HAP-1 (cell line): ENCODE results near the gene SLCO1B1.
A peak's percentile ranks its signal among the peaks of the same experiment; 100 is the strongest.
"Not testable (repeated sequence)": the region's sequence is repeated elsewhere in the genome, so short reads cannot be mapped to it uniquely, and the experiment has no call there.

Source experiments
- DNase-seq, 2 experiments: peaks; one replicate each; pipeline ENCODE4 v3.0.0-alpha.2; 2016 to 2020; ENCODE audit warnings: low spot score in 2 of 2
- H3K27me3 ChIP-seq: fragments of 250-450 bp; sonication (Bioruptor Pico); 2 replicates; pipeline ENCODE4 v1.5.1; 2020; ENCODE audit warnings: low read depth, mild to moderate bottlenecking, moderate library complexity
- H3K36me3 ChIP-seq: fragments of 250-450 bp; sonication (Bioruptor Pico); replicated peaks from 2 replicates; pipeline ENCODE4 v1.5.1; 2020; ENCODE audit warnings: mild to moderate bottlenecking
- H3K4me1 ChIP-seq: fragments of 250-450 bp; sonication (Bioruptor Pico); 2 replicates; pipeline ENCODE4 v1.5.1; 2020; ENCODE audit warnings: mild to moderate bottlenecking
- H3K4me3 ChIP-seq: fragments of 250-450 bp; sonication (Bioruptor Pico); 2 replicates; pipeline ENCODE4 v1.5.1; 2020; ENCODE audit warnings: mild to moderate bottlenecking, moderate library complexity
- H3K9me3 ChIP-seq: fragments of 250-450 bp; sonication (Bioruptor Pico); 2 replicates; pipeline ENCODE4 v1.5.1; 2020; ENCODE audit warnings: mild to moderate bottlenecking, moderate library complexity
- in situ Hi-C: fragments of 300-500 bp; cut with MboI; formaldehyde crosslinking; loops from 3 replicates; pipeline ENCODE4 v1.14.3; 2020; ENCODE audit warnings: low sequenced_read_pairs, inconsistent platforms, mixed read lengths

Gene SLCO1B1

DNA sequence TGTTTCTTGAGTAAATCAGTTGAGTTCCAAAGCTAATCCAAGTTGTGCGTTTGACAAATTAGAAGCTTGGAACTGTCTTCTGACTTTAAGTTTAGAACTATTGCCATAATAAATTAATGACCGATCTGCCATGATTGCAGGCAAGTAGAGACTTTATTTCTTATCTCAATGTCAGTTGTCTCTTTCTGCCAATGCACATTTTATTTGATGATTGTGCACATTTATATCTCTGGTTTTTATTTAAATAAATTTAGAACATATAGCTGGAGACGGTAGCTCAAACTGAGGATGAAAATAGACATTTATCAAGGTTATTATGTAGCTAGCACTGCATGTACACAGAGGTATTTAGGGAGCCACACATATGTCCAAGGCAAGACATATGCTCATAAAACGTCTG is 34.1 kb downstream of the SLCO1B1 start:
- no peak for DNase-seq
- in situ Hi-C loops, result no loop called here

DNA sequence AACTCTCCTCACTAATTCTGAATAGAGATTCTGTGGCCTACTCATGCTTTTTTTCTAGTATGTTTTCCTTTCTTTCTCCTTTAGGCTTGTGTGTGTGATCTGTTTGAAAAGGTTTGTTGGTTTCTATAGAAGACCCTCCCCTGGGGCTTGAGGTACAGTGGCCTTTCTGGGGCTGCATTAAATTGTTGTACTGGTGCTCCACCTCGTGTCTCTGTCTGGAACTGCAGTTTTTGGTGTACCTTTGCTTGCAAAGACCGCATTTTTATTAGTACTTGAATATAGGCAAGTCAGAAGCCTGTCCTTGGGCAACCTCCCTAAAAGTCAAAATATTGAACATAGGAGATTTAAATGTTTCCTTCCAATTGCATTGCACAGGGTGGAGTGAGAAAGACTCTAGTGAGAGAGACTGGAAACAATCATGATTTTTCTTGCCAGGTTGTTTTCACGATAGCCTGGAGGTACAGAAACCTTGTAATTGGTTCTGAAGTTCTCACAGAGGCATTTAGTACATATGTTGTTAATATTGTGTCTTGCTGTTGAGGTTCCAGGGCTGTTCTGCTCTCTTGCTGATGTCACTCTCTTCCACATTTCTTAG is 39.0 kb downstream of the SLCO1B1 start:
- DNase-seq, result peak; percentile 56 to 79
- no peaks in the 10 kb centered on the region for H3K4me1 ChIP-seq
- no peaks in the 10 kb centered on the region for H3K27me3 ChIP-seq
- in situ Hi-C loops, result no loop called here
- no peaks in the 10 kb centered on the region for H3K36me3 ChIP-seq
- no peaks in the 10 kb centered on the region for H3K9me3 ChIP-seq
- no peak overlapping the region for H3K4me3 ChIP-seq

More for the DNA sequence above, 34.1 kb downstream of the SLCO1B1 start:
- H3K4me1 ChIP-seq, result no peaks in the 10 kb centered on the region
- no peaks in the 10 kb centered on the region for H3K27me3 ChIP-seq
- H3K36me3 ChIP-seq, result no peaks in the 10 kb centered on the region
- no peaks in the 10 kb centered on the region for H3K9me3 ChIP-seq
- no peak overlapping the region for H3K4me3 ChIP-seq

GRCh38 chr12:21172079-21172478 is 41.1 kb downstream of the SLCO1B1 start:
- H3K27me3 ChIP-seq, result no peaks in the 10 kb centered on the region
- DNase-seq, result no peak
- H3K4me3 ChIP-seq, result no peak overlapping the region
- H3K9me3 ChIP-seq, result no peaks in the 10 kb centered on the region
- H3K4me1 ChIP-seq, result no peaks in the 10 kb centered on the region
- H3K36me3 ChIP-seq, result no peaks in the 10 kb centered on the region
- in situ Hi-C loops, result no loop called here

- no peaks in the 10 kb centered on the region for H3K36me3 ChIP-seq
- no peak overlapping the region for H3K4me3 ChIP-seq
- in situ Hi-C loops, result no loop called here
- H3K27me3 ChIP-seq, result no peaks in the 10 kb centered on the region; the same call in 1 of the 2 replicates
- no peaks in the 10 kb centered on the region for H3K4me1 ChIP-seq
- no peak for DNase-seq
- no peaks in the 10 kb centered on the region for H3K9me3 ChIP-seq
Observed at GRCh38 chr12:21183721-21184275, 52.8 kb downstream of the SLCO1B1 start.

DNA sequence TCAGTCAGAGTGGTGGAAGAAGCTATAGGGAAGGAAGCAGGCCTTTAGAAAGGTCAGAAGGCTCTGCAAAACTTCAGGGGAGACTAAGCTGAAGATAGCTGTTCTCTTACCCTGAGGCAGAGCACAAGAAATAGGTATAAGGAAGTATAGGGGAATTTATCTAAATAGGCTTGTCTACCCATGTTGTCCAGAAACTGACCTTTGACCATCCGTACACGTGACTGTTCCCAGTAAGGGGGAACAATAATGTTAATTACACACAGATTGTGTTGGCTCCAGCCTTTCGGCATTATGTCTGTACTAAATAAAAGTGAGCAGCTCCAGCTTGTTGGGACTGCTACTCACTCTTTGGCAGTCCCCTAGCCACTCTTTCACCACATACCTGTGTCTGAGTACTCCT is 59.0 kb downstream of the SLCO1B1 start:
- no peaks in the 10 kb centered on the region for H3K9me3 ChIP-seq
- in situ Hi-C loops, result no loop called here
- no peaks in the 10 kb centered on the region for H3K4me1 ChIP-seq
- no peak for DNase-seq
- no peaks in the 10 kb centered on the region for H3K36me3 ChIP-seq
- no peaks in the 10 kb centered on the region; the same call in 1 of the 2 replicates for H3K27me3 ChIP-seq
- no peak overlapping the region for H3K4me3 ChIP-seq

GRCh38 chr12:21214433-21214832 is 83.4 kb downstream of the SLCO1B1 start:
- DNase-seq, H3K4me1 ChIP-seq, H3K27me3 ChIP-seq, H3K36me3 ChIP-seq, H3K9me3 ChIP-seq, H3K4me3 ChIP-seq, in situ Hi-C loops: not testable (repeated sequence)

DNA sequence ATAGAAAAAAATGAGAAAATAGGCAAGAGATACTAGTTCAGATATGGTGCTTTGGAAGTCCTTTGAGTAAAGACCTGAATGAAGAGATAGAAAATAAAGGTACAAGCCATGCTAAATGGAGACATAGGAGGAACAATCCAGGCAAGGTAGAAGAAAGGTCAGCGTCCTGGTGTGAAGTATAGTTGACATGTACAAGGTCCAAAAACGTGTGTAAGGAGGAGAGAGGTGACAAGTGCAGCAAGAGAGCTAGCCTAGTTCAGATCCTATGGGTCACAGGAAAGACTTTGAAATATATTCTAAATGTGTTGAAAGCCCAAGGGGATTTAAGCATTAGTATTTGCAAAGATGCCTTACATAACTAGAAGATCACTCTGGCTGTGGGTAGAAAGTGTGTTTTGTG is 88.2 kb downstream of the SLCO1B1 start:
- in situ Hi-C loops, result no loop called here
- H3K4me3 ChIP-seq, result no peak overlapping the region
- H3K9me3 ChIP-seq, result no peaks in the 10 kb centered on the region
- no peaks in the 10 kb centered on the region for H3K27me3 ChIP-seq
- H3K4me1 ChIP-seq, result no peaks in the 10 kb centered on the region
- no peaks in the 10 kb centered on the region for H3K36me3 ChIP-seq
- DNase-seq, result no peak

GRCh38 chr12:21220266-21220665 is 89.3 kb downstream of the SLCO1B1 start:
- in situ Hi-C loops, result no loop called here
- no peaks in the 10 kb centered on the region for H3K4me1 ChIP-seq
- H3K27me3 ChIP-seq, result no peaks in the 10 kb centered on the region
- DNase-seq, result no peak
- H3K36me3 ChIP-seq, result no peaks in the 10 kb centered on the region
- H3K4me3 ChIP-seq, result no peak overlapping the region
- H3K9me3 ChIP-seq, result no peaks in the 10 kb centered on the region

- no peaks in the 10 kb centered on the region for H3K9me3 ChIP-seq
- no peak overlapping the region for H3K4me3 ChIP-seq
- H3K36me3 ChIP-seq, result no peaks in the 10 kb centered on the region
- in situ Hi-C loops, result no loop called here
- H3K27me3 ChIP-seq, result no peaks in the 10 kb centered on the region
- DNase-seq, result no peak
- no peaks in the 10 kb centered on the region for H3K4me1 ChIP-seq
Observed at GRCh38 chr12:21221072-21221471, 90.1 kb downstream of the SLCO1B1 start.

- in situ Hi-C loops, result no loop called here
- Histone ChIP-seq H3K9me3 (no peaks in the 10 kb centered on the region), H3K4me1 (no peaks in the 10 kb centered on the region), H3K4me3 (no peak overlapping the region), H3K36me3 (no peaks in the 10 kb centered on the region), H3K27me3 (no peaks in the 10 kb centered on the region)
- no peak for DNase-seq
Observed at GRCh38 chr12:21221778-21222177, 90.8 kb downstream of the SLCO1B1 start.

GRCh38 chr12:21223930-21224329 is 92.9 kb downstream of the SLCO1B1 start:
- Histone ChIP-seq H3K9me3 (no peaks in the 10 kb centered on the region), H3K4me3 (no peak overlapping the region), H3K4me1 (no peaks in the 10 kb centered on the region), H3K27me3 (no peaks in the 10 kb centered on the region), H3K36me3 (no peaks in the 10 kb centered on the region)
- DNase-seq, result no peak
- in situ Hi-C loops, result no loop called here

DNA sequence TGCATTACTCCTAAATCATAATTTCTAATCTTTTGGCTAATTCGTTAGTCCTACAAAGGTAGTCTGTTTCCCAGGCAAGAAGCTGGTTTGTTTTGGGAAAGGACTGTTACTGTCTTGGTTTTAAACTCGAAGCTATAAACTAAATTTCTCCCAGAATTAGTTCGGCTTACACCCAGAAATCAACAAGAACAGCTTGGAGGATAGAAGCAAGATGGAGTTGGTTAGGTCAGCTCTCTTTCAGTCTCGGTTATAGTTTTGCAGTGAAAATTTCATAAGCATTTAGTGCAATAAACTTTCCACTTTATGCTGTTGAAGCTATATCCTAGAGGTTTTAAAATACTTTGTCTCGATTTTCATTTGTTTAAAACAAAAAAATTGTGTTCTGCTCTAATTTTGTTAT is 103.4 kb downstream of the SLCO1B1 start:
- H3K9me3 ChIP-seq, result no peaks in the 10 kb centered on the region
- H3K4me1 ChIP-seq, result no peaks in the 10 kb centered on the region
- H3K4me3 ChIP-seq, result no peak overlapping the region
- in situ Hi-C loops, result no loop called here
- H3K36me3 ChIP-seq, result no peaks in the 10 kb centered on the region
- DNase-seq, result no peak
- H3K27me3 ChIP-seq, result no peaks in the 10 kb centered on the region

- H3K4me1 ChIP-seq, result no peaks in the 10 kb centered on the region
- in situ Hi-C loops, result no loop called here
- no peak for DNase-seq
Observed at GRCh38 chr12:21239866-21240265, 108.9 kb downstream of the SLCO1B1 start.

DNA sequence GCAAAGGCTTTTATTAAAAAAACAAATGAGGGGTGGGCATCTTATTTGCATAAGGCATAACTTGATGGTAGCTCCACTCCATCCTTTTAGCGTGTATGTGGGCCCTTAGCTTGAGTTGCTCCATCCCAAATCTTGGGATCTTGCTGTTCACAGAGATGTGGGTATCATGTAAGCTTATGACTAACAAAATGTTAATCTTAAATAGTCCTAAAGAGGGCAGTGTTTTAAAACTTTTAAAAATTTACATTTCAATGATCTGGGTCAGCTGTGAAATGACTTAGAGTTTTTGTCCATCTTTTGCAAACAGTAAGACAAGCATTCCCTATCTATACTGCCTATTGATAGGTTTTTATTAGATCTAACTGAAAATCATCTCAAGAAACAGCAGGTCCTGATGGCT is 117.7 kb downstream of the SLCO1B1 start:
- no peak overlapping the region for H3K4me3 ChIP-seq
- H3K36me3 ChIP-seq, result no peaks in the 10 kb centered on the region
- no peaks in the 10 kb centered on the region for H3K27me3 ChIP-seq
- no peaks in the 10 kb centered on the region for H3K4me1 ChIP-seq
- in situ Hi-C loops, result no loop called here
- no peaks in the 10 kb centered on the region for H3K9me3 ChIP-seq
- peak in 1 of 2 experiments; percentile 32 for DNase-seq

More at GRCh38 chr12:21239866-21240265, 108.9 kb downstream of the SLCO1B1 start:
- H3K9me3 ChIP-seq, result no peaks in the 10 kb centered on the region
- H3K27me3 ChIP-seq, result no peaks in the 10 kb centered on the region
- H3K36me3 ChIP-seq, result no peaks in the 10 kb centered on the region
- no peak overlapping the region for H3K4me3 ChIP-seq

DNA sequence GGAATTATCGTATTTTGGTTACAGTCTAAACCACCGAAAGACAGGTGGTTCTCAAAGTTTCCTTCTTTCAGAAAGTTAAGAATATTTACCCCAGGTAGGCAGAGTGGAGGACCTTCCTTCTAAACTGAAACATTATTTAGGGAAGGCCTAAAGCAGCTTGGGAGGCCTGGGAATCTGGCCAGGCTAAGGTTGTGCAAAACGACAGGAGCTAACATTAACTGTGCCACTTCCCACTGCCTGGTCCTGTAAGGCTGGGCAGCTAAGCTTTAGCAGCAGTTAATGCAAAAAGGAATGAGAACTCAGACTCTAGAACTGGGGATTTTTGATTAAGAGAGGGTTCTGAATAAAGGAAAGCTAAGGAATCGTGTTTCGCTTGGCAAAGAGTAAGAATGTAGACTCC is 121.1 kb downstream of the SLCO1B1 start:
- H3K4me3 ChIP-seq, result no peak overlapping the region
- in situ Hi-C loops, result no loop called here
- H3K4me1 ChIP-seq, result no peaks in the 10 kb centered on the region
- H3K36me3 ChIP-seq, result no peaks in the 10 kb centered on the region
- no peaks in the 10 kb centered on the region for H3K27me3 ChIP-seq
- H3K9me3 ChIP-seq, result no peaks in the 10 kb centered on the region
- no peak for DNase-seq
